HAP-1 (cell line): Measurements from ENCODE around the gene GJC2.
"Not testable (repeated sequence)": the region's sequence is repeated elsewhere in the genome, so short reads cannot be mapped to it uniquely, and the experiment has no call there.

Experiments used
- DNase-seq, 2 experiments: peaks; one replicate each; pipeline ENCODE4 v3.0.0-alpha.2; 2016 to 2020; ENCODE audit warnings: low spot score in 2 of 2
- H3K27me3 ChIP-seq: fragments of 250-450 bp; sonication (Bioruptor Pico); 2 replicates; pipeline ENCODE4 v1.5.1; 2020; ENCODE audit warnings: low read depth, mild to moderate bottlenecking, moderate library complexity
- H3K36me3 ChIP-seq: fragments of 250-450 bp; sonication (Bioruptor Pico); replicated peaks from 2 replicates; pipeline ENCODE4 v1.5.1; 2020; ENCODE audit warnings: mild to moderate bottlenecking
- H3K4me1 ChIP-seq: fragments of 250-450 bp; sonication (Bioruptor Pico); 2 replicates; pipeline ENCODE4 v1.5.1; 2020; ENCODE audit warnings: mild to moderate bottlenecking
- H3K4me3 ChIP-seq: fragments of 250-450 bp; sonication (Bioruptor Pico); 2 replicates; pipeline ENCODE4 v1.5.1; 2020; ENCODE audit warnings: mild to moderate bottlenecking, moderate library complexity
- H3K9me3 ChIP-seq: fragments of 250-450 bp; sonication (Bioruptor Pico); 2 replicates; pipeline ENCODE4 v1.5.1; 2020; ENCODE audit warnings: mild to moderate bottlenecking, moderate library complexity
- in situ Hi-C: fragments of 300-500 bp; cut with MboI; formaldehyde crosslinking; loops from 3 replicates; pipeline ENCODE4 v1.14.3; 2020; ENCODE audit warnings: low sequenced_read_pairs, inconsistent platforms, mixed read lengths

GJC2 gene

DNA sequence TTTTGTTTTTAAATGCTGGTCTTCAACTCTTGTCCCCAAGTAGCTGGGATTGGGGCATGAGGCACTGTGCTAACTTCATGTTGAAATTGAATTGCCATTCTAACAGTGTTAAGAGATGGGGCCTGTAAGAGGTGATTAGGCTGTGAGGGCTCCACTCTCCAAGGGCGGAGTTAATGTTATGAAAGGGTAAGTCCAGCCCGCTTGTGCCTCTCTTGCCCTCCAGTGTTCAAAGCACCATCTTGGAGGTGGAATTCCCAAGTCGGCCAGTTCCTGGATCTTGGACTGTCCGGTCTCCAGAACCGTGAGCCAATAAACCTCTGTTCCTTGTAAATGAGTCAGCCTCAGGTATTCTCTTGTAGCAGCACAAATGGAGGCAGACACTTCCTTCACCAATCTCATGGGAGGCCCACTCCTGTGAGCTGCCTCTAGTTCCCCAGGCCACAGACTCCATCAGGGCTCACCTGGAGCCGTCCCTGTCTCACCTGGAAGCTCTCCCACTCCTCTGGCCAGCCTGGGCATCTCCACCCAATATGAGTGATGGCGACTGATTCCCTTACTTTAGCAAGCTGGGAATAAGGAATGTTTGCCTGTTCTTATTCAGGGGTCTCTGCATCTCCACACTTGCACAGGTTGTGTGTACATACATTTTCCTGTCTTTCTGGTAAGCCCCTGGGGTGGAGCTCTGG, 31.4 kb downstream of the GJC2 start:
- in situ Hi-C loops = no loop called here

DNA sequence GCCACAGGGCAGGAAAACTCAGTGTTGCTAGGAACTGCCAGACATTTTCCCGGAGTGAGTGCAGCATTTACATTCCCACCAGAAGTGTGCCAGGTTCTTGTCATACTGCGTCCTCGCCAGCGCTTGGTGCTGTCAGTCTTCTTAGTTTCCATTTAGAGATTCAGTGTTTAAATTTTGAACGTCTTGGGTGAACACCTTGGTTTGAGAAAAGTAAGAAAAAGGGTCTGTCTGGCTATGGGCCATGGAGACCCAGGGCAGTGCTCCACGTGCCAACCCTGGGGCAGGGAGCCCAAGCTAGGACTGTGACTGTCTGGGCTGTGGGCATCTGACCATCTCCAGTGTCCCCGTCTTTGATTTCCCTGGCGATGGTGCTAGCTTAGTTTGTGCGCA, 31.9 kb downstream of the GJC2 start:
- Histone ChIP-seq H3K4me1 (no peaks in the 10 kb centered on the region), H3K4me3 (no peak overlapping the region), H3K36me3 (no peaks in the 10 kb centered on the region), H3K9me3 (no peaks in the 10 kb centered on the region), H3K27me3 (no peaks in the 10 kb centered on the region)
- in situ Hi-C loops = no loop called here
- DNase-seq = no peak

More for the DNA sequence above, 31.4 kb downstream of the GJC2 start:
- DNase-seq = no peak
- no peak overlapping the region for H3K4me3 ChIP-seq
- H3K4me1 ChIP-seq = no peaks in the 10 kb centered on the region
- H3K27me3 ChIP-seq = no peaks in the 10 kb centered on the region
- no peaks in the 10 kb centered on the region for H3K9me3 ChIP-seq
- H3K36me3 ChIP-seq = no peaks in the 10 kb centered on the region

DNA sequence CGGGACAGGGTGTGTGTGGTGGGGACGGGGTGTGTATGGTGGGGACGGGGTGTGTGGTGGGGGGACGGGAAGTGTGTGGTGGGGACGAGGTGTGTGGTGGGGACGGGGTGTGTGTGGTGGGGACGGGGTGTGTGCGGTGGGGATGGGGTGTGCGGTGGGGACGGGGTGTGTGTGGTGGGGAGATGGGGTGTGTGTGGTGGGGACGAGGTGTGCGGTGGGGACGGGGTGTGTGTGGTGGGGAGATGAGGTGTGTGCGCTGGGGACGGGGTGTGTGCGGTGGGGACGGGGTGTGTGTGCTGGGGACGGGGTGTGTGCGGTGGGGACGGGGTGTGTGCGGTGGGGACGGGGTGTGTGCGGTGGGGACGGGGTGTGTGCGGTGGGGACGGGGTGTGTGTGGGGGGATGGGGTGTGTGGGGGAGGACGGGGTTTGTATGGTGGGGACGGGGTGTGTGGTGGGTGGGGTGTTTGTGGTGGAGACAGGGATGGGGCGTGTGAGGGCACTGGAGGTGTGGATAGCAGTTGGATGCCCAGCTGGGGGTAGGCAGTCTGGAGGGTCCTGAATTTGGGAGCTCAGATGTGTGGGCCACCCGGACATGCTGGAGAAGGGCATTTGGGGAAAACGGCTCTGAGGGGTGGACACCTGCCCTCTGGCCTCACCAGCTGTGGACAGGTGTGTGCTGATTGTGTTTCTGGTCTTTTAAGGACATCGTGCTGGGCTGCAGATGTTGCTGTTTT, 32.7 kb downstream of the GJC2 start:
- Histone ChIP-seq H3K4me1 (no peaks in the 10 kb centered on the region), H3K27me3 (no peaks in the 10 kb centered on the region), H3K4me3 (no peak overlapping the region), H3K9me3 (no peaks in the 10 kb centered on the region), H3K36me3 (no peaks in the 10 kb centered on the region)
- no peak for DNase-seq
- in situ Hi-C loops = no loop called here

DNA sequence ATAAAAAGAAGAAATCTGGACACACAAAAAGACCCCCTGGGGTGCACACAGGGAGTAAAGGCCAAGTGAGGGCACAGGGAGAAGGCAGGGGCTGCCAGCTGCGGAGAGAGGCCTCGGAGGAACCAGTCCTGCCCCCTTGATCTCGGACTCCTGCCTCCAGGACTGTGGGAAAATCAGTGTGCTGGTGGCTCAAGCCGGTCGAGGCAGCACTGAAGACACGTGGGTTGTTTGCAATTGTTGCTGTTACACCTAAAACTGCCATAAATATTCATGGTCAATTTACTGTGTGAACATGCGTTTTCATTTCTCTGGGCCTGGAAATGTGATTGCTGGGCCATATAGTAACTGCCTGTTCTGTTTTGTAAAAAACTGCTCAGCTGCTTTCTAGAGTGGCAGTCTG, 34.4 kb downstream of the GJC2 start:
- no peak for DNase-seq
- peaks cover 4% of the 10 kb centered on the region for H3K9me3 ChIP-seq
- H3K36me3 ChIP-seq = no peaks in the 10 kb centered on the region
- no peak overlapping the region for H3K4me3 ChIP-seq
- no peaks in the 10 kb centered on the region for H3K4me1 ChIP-seq
- H3K27me3 ChIP-seq = no peaks in the 10 kb centered on the region
- in situ Hi-C loops = no loop called here

DNA sequence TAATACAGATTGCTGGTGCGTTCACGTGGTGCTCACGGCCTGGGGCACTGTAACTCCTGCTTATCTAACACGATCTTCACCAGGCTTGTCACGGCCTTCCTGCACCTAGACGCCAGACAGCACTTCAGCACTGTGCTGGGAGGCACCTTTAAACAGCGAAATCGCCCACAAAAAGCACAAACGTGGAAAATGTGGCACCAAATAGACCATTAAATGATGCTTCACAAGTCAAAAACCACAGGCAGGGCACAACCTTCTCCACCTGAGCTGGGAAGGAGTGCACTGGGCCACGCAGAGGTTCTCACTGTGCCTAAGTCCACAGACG, 35.9 kb downstream of the GJC2 start:
- Histone ChIP-seq H3K36me3 (no peaks in the 10 kb centered on the region), H3K9me3 (peaks cover 4% of the 10 kb centered on the region), H3K4me1 (no peaks in the 10 kb centered on the region), H3K4me3 (no peak overlapping the region), H3K27me3 (no peaks in the 10 kb centered on the region)
- in situ Hi-C loops = no loop called here
- DNase-seq = no peak

DNA sequence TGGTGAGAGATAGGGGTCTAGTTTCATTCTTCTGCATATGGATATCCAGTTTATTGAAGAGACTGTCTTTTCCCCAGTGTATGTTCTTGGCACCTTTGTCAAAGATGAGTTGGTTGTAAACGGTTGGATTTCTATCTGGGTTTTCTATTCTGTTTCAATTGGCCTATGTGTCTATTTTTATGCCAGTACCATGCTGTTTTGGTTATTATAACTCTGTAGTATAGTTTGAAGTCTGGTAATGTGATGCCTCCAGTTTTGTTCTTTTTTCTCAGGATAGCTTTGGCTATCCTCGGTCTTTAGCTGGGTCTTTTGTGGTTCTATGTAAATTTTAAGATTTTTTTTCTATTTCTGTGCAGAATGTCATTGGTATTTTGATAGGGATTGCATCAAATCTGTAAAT, 38.5 kb downstream of the GJC2 start:
- in situ Hi-C loops, H3K36me3 ChIP-seq, DNase-seq: not testable (repeated sequence)

DNA sequence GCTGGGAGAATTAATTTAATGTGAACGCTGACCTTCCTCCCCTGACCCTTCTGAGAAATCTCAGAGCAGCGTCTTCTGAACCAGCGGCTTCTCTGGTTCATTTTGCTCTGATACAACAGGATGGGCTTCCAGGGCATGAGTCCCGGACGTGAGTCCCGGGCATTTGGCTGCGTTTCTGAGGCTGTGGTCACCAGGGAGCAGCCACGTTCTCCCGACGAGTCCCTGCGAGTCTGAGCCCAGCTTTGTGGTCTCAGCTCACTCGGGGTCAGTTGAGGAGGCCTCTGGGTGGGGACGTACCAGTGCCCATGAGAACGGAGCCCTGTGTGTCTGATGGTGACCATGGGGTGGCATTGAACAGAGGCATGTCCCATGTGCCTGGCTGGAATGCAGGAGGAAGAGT, 40.5 kb downstream of the GJC2 start:
- H3K4me3 ChIP-seq = no peak overlapping the region
- no peaks in the 10 kb centered on the region for H3K36me3 ChIP-seq
- in situ Hi-C loops = no loop called here
- no peaks in the 10 kb centered on the region for H3K27me3 ChIP-seq
- peaks cover 4% of the 10 kb centered on the region for H3K9me3 ChIP-seq
- DNase-seq = no peak
- no peaks in the 10 kb centered on the region for H3K4me1 ChIP-seq

More for the DNA sequence above, 38.5 kb downstream of the GJC2 start:
- H3K4me1 ChIP-seq, H3K9me3 ChIP-seq, H3K27me3 ChIP-seq, H3K4me3 ChIP-seq: not testable (repeated sequence)

DNA sequence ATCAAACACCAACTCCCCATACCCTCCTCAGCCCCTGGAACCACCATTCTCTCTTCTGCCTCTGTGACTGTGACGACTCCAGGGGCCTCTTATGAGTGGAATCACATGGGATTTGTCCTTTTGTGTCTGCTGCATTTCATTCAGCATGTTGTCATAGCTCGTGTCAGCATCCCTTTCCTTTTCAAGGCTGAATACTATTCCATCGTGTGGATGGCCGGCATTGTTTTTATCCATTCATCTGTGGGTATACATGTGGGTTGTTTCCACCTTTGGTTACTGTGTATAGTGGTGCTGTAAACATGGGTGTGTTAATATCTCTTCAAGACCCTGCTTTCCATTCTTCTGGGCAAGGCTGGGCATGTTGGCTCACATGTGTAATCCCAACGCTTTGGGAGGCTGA, 41.0 kb downstream of the GJC2 start:
- no peak overlapping the region for H3K4me3 ChIP-seq
- in situ Hi-C loops = no loop called here
- DNase-seq = no peak

DNA sequence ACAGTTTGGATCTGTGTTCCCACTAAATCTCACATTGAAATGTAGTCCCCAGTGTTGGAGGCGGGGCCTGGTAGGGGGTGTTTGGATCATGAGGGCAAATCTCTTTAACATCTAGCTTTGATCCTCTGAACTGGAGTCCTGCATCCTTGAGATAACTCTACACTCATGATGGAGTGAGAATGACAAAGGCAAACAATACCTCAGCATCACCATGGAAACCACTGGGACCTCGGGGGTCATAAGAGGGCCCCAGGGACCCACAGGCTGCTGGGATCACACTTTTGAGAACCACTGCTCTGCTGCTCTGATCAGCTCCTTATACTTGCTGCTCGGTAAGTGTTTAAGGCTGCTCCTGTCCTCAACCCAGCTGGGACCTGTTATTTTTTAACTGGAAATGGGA, 44.7 kb downstream of the GJC2 start:
- peaks cover 9% of the 10 kb centered on the region for H3K9me3 ChIP-seq
- H3K4me1 ChIP-seq = no peaks in the 10 kb centered on the region
- H3K27me3 ChIP-seq = no peaks in the 10 kb centered on the region
- in situ Hi-C loops = no loop called here
- no peaks in the 10 kb centered on the region for H3K36me3 ChIP-seq
- no peak overlapping the region for H3K4me3 ChIP-seq
- no peak for DNase-seq

More for the DNA sequence above, 41.0 kb downstream of the GJC2 start:
- H3K9me3 ChIP-seq = peaks cover 4% of the 10 kb centered on the region
- H3K27me3 ChIP-seq = no peaks in the 10 kb centered on the region
- no peaks in the 10 kb centered on the region for H3K4me1 ChIP-seq
- H3K36me3 ChIP-seq = no peaks in the 10 kb centered on the region

DNA sequence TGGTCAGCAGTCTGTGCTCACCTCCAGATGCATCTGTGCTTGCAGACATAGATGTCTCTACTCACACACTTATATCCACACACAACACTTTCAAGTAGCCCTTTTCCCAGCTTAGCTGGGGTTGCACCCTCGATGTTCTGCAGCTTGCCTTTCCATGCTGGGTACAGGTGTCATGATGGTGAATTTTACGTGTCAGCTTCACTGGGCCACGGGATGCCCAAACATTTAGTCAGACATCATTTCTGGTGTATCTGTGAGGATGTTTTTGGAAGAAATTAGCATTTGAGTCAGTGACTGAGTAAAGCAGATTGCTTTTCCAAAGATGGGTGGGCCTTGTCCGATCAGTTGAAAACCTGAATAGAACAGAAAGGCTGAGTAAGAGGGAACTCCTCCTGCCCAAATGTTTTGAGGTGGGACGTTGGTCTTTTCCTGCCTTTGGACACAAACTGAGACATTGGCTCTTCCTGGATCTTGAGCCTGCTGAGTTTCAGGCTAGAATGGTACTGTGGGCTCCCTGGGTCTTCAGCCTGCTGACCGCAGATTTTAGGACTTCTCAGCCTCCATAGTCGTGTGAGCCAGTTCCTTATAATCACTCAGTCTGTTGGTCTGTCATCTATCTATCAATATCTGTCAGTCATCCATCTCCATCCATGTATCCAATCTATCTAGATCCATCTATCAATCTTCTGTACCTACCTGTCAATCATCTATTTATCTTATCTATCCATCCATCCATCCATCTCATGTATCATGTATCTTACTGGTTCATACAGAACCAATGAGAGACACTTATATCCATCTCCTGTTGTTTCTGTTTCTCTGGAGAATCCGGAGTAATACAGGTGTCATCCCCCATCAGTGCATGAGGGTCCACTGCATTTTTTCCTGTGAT, 45.4 kb downstream of the GJC2 start:
- peaks cover 9% of the 10 kb centered on the region for H3K9me3 ChIP-seq
- H3K4me3 ChIP-seq = no peak overlapping the region
- H3K4me1 ChIP-seq = no peaks in the 10 kb centered on the region
- in situ Hi-C loops = no loop called here
- no peak for DNase-seq
- no peaks in the 10 kb centered on the region for H3K27me3 ChIP-seq
- no peaks in the 10 kb centered on the region for H3K36me3 ChIP-seq

DNA sequence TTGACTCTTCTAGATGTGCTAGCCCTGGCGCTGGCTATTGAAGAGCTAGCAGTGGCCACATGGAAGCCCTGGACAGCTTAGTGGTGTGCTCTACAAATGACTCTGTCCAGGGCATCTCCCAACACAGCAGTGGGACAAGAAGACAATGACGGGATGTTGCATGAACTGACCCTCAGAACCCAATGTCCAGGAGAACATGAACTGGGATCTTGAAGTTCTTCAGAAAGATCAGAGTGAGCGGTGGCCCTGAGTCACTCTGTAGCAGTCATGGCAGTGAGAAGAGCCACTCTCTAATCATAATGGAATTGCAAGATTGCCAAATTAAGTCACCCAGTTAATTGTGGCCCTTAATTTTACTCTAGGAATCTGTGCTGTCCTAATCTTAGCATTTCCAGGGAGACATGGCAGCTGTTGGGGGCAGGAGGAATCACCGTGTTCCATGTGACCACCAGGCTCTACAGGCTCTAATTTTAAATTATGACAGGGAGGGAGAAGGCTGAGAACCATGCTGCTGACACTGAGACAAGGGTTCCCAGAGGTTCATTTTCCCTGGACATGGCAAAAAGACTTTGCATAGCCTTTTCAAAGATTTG, 47.9 kb downstream of the GJC2 start:
- in situ Hi-C loops = no loop called here
- no peak for DNase-seq
- no peaks in the 10 kb centered on the region for H3K4me1 ChIP-seq
- no peaks in the 10 kb centered on the region for H3K36me3 ChIP-seq
- H3K4me3 ChIP-seq = no peak overlapping the region
- no peaks in the 10 kb centered on the region for H3K27me3 ChIP-seq
- H3K9me3 ChIP-seq = peaks cover 11% of the 10 kb centered on the region

DNA sequence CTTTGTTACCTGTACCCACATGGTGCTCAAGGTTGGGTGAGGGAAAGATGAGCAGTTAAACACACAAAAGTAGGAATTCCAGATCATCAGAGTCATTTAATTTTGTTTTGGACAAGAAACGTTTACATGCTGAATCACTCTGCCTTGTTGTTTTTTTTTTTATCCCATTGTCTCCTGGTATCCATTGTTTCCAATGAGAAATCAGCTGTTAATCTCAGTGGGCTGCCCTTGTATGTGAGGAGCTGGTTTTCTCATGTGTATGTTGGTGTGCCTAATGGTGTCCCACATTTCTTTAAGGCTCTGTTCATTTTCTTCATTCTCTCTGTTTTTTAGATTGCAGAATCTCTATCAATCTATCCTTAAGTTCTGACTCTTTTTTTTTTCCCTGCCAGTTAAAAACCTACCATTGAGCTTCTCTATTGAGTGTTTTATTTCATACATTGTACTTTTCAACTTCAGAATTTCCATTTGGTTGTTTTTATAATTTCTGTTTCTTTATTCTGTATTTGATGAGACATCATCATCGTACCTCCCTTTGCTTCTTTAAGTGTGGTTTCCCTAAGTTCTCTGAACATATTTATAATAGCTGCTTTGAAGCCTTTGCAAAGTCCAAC, 49.4 kb downstream of the GJC2 start:
- Histone ChIP-seq H3K36me3 (no peaks in the 10 kb centered on the region), H3K4me1 (no peaks in the 10 kb centered on the region), H3K27me3 (no peaks in the 10 kb centered on the region), H3K4me3 (no peak overlapping the region), H3K9me3 (peaks cover 11% of the 10 kb centered on the region)
- in situ Hi-C loops = no loop called here
- no peak for DNase-seq

DNA sequence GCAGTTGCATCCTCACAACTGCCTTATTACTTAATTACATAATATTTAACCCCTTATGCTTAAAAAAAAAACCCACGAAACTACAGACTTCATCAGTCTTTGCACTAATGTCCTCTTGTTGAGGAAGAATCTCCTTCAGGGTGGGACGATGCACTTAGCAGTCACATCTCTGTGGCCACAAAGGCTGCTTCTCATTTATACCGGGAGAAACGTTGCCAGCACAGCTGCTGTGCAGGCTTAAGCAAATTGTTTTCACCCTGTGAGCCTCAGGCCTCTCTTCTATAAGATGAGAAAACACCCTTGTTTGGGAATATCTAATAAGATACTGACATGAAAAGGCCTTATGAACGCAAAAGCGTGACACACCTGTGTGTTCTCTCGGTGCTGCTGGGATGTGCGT, 55.2 kb downstream of the GJC2 start:
- Histone ChIP-seq H3K4me1 (no peaks in the 10 kb centered on the region), H3K4me3 (no peak overlapping the region), H3K27me3 (no peaks in the 10 kb centered on the region), H3K9me3 (0 out of 2 replicates have a peak, but pooled peaks cover 2% of the 10 kb centered on the region), H3K36me3 (no peaks in the 10 kb centered on the region)
- no peak for DNase-seq
- in situ Hi-C loops = no loop called here
